IPS-18c (cell line): Measurements from ENCODE around the gene FOXC1.

Source experiments
- H3K4me3 ChIP-seq: 2 replicates; pipeline ENCODE4 v1.7.0; 2013; ENCODE audit warnings: low read depth, mild to moderate bottlenecking, low read length, moderate library complexity; ENCODE audit not compliant: insufficient read depth
- H3K9me3 ChIP-seq: one replicate; pipeline ENCODE4 v1.6.1; 2013; ENCODE audit warnings: mild to moderate bottlenecking, low read length, moderate library complexity; ENCODE audit not compliant: control insufficient read depth, insufficient read depth

The FOXC1 gene

GRCh38 chr6:1624058-1624850 is 14.5 kb downstream of the FOXC1 start:
- peaks cover 2% of the 10 kb centered on the region for H3K9me3 ChIP-seq
- H3K4me3 ChIP-seq: peak overlapping the region; percentile 45; the same call in 1 of the 2 replicates

- Histone ChIP-seq H3K4me3 (peak overlapping the region; percentile 45; the same call in 1 of the 2 replicates), H3K9me3 (peaks cover 2% of the 10 kb centered on the region)
These were observed 15.4 kb downstream of the FOXC1 start for GRCh38 chr6:1624851-1625781.

DNA sequence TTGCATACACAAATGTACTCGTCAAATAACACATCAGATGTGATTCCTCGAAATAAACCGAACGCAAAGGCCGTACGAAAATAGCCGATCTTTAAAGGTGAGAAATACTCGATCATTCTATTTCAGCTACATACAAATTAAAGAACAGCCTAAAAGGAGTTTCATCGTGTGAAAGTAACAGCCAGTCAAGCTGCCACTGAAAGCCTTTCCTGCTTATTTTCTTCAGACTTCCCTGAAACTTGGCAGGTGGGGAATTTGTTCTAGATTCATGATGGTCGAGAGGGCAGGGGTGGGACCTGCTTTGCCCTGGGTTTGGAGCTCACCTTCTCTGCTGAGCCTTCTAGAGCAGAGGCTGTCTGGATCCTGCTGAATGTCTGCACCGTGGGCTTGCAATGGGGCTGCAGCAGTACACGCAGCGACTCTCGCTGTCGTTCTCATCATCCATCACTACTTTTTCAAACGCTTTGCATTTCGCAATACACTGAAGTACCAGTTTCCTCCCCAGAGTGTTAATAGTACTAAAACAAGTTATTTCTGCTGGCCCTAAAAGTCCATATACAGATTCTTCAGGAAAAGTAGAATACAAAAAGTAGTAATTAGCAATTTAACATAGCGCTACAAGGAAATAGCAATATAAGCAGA is 16.2 kb downstream of the FOXC1 start:
- H3K9me3 ChIP-seq: no peaks in the 10 kb centered on the region
- no peak overlapping the region for H3K4me3 ChIP-seq

DNA sequence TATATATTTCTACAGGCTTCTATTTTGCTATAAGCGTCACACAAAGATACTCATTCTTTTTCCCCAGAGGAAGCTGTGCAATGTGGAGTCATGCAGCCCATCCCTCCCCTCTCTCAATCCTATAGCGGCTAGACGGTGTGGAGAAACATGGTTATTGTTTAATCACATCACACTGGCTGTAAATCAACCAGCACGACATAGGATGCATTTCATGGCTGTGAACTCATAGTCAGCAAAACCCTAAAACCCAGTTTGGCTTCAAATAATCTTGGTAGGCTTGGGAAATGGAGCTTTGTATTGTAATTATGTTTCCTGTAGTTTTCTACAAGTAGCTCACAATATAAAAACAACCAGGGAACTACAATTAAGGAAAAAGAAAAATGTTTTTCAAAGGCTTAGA is 16.8 kb downstream of the FOXC1 start:
- Histone ChIP-seq H3K9me3 (no peaks in the 10 kb centered on the region), H3K4me3 (no peak overlapping the region)

DNA sequence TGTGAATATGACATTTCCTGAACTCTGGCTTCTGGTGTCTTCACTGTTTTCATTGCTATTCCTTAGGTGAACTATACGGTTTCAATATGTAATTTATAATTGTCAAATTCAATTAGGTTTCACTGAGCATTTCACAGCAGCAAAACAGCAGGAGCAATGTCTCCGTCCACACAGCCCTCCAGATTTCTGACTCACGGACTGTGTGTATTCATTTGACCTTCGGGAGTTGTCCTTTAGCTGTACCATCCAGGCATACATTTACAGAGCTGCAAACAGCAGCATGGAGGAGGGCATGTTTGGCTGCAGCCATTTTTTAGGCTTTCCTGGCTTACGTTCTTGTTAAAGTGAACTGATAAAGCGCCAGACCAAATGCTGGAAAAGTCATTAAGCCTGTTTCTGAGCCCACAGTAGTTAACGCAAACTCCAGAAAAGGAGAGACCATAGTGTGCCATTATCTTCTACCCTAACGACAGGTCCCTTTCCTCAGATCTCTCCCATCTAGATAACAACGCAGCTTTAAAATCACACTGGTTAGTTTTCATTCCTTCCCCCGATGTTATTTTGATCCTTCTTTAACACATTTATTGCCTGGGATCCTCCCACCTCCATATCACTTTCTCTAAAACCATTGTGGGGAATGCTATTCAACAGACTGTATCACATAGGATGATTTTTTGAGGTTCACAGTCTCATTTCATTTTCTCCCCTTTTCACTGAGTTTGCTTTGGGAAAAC is 18.3 kb downstream of the FOXC1 start:
- no peaks in the 10 kb centered on the region for H3K9me3 ChIP-seq
- no peak overlapping the region for H3K4me3 ChIP-seq

GRCh38 chr6:1629316-1629715 is 19.6 kb downstream of the FOXC1 start:
- Histone ChIP-seq H3K4me3 (no peak overlapping the region), H3K9me3 (no peaks in the 10 kb centered on the region)

- H3K4me3 ChIP-seq: no peak overlapping the region
- no peaks in the 10 kb centered on the region for H3K9me3 ChIP-seq
These were observed 20.6 kb downstream of the FOXC1 start for GRCh38 chr6:1630212-1630770.

GRCh38 chr6:1630771-1631217 is 21.1 kb downstream of the FOXC1 start:
- Histone ChIP-seq H3K4me3 (no peak overlapping the region), H3K9me3 (no peaks in the 10 kb centered on the region)

GRCh38 chr6:1631251-1631650 is 21.5 kb downstream of the FOXC1 start:
- Histone ChIP-seq H3K4me3 (no peak overlapping the region), H3K9me3 (no peaks in the 10 kb centered on the region)

DNA sequence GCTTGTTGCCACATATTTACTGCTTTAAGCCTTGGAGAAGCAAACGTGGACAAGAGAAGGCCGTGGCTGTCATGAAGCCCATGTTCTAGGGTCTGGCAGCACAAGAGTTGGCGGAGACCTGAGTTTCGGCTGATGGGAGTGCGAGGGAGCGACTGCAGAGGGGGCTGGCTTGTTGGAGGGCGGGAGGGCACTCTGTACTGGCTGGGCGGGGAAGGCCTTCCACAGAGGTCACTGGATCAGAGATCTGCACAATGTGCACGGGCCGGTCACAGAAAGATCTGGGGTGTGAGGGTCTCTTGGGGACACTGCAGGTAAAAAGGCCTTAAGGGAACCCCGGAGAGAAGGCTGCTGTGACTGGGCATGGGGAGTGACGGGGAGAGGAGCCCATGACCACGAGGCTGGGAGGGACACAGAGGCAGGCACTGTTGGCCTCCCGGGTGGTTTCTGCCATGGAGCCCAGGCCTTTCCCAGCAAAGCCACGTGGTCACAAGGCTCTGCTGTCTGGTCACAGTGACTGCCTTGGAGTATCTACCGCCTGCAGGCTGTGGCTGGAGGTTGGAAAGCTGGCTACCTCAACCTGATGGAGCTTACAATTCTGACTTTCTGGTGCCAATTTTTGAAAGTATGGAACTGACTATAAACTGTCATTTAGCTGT is 23.8 kb downstream of the FOXC1 start:
- Histone ChIP-seq H3K9me3 (no peaks in the 10 kb centered on the region), H3K4me3 (no peak overlapping the region)

- no peaks in the 10 kb centered on the region for H3K9me3 ChIP-seq
- no peak overlapping the region for H3K4me3 ChIP-seq
These were observed 24.4 kb downstream of the FOXC1 start for GRCh38 chr6:1634081-1634480.

GRCh38 chr6:1635305-1636010 is 25.7 kb downstream of the FOXC1 start:
- Histone ChIP-seq H3K9me3 (no peaks in the 10 kb centered on the region), H3K4me3 (no peak overlapping the region)

GRCh38 chr6:1636272-1636825 is 26.6 kb downstream of the FOXC1 start:
- H3K4me3 ChIP-seq: no peak overlapping the region
- no peaks in the 10 kb centered on the region for H3K9me3 ChIP-seq

GRCh38 chr6:1636971-1637871 is 27.5 kb downstream of the FOXC1 start:
- Histone ChIP-seq H3K9me3 (no peaks in the 10 kb centered on the region), H3K4me3 (no peak overlapping the region)

- H3K9me3 ChIP-seq: no peaks in the 10 kb centered on the region
- H3K4me3 ChIP-seq: no peak overlapping the region
These were observed 29.7 kb downstream of the FOXC1 start for GRCh38 chr6:1639430-1639829.
